Left lung (tissue), 10 donors: ENCODE measurements around the gene MFGE8. TPM values are rescaled to one million over a fixed set of nuclear protein-coding genes. Genes with fewer than 3 reads are reported as not detected.

ENCODE experiments used
- ATAC-seq: fragments of 200-7000 bp; cut with Tn5 transposase; one replicate; pipeline ENCODE4 v1.9.1; 2020; ENCODE audit warnings: moderate library complexity
- DNase-seq, 4 donors: peaks; one replicate each; pipeline ENCODE4 v3.0.0-alpha.2; 2013 to 2020
- H3K27ac ChIP-seq, 2 donors: fragments of 200-600 bp; sonication (generic) in 1 of 2; one replicate each; pipeline versions ENCODE4 v1.5.0 to v1.8.0; 2020 to 2021
- H3K27me3 ChIP-seq, 2 donors: fragments of 200-600 bp; sonication (generic) in 1 of 2; one replicate each; pipeline versions ENCODE4 v1.5.0 to v1.8.0; 2020 to 2021
- H3K36me3 ChIP-seq, 2 donors: fragments of 200-600 bp; sonication (generic) in 1 of 2; one replicate each; pipeline versions ENCODE4 v1.5.0 to v1.8.0; 2020 to 2021
- H3K4me1 ChIP-seq, 2 donors: fragments of 200-600 bp; one replicate each; pipeline ENCODE4 v1.8.0; 2021
- H3K4me3 ChIP-seq, 2 donors: fragments of 200-600 bp; sonication (generic) in 1 of 2; one replicate each; pipeline versions ENCODE4 v1.5.0 to v1.8.0; 2020 to 2021; ENCODE audit warnings: mild to moderate bottlenecking in 1 of 2
- H3K9me3 ChIP-seq, 2 donors: fragments of 200-600 bp; sonication (generic) in 1 of 2; one replicate each; pipeline versions ENCODE4 v1.5.0 to v1.8.0; 2020 to 2021
- CTCF ChIP-seq, 2 donors: fragments of 200-600 bp; sonication (generic) in 1 of 2; IDR thresholded peaks; one replicate each; pipeline versions ENCODE4 v1.5.0 to v1.8.0; 2021; ENCODE audit warnings: antibody characterized with exemption in 2 of 2
- intact Hi-C, 2 donors: fragments of 100-400 bp; cut with DNase I; formaldehyde crosslinking; loops; one replicate each; pipeline versions ENCODE4 v1.11.2 to v1.14.2; 2022
- polyA plus RNA-seq, 6 donors: library from polyadenylated mRNA; unstranded; fragments of 120-200 nt; gene quantifications; one replicate each; pipeline ENCODE4 v1.2.1, GENCODE V29; 2013; ENCODE audit not compliant: insufficient read length in 6 of 6
- total RNA-seq, 2 donors: library from RNA; stranded (reverse); fragmentation: NEBNext Ultra II Directional; extraction: Animal tissue kit (Norgen Biotek cat#: 25700); gene quantifications; one replicate each; pipeline ENCODE4 v1.2.1, GENCODE V29; 2021
- donor health status: DM: no; HTN: yes; CAD: no.
- donor health status: DM: no; HTN: no; CAD: no.

MFGE8 gene
- total and polyA plus RNA-seq, 8 donors, result 103 to 150 (median 133) TPM

- H3K9me3 ChIP-seq, result no peaks in the 10 kb centered on the region
- ATAC-seq (no peak), DNase-seq (no peak)
- intact Hi-C loops, result no loop called here
- no peak overlapping the region for H3K4me3 ChIP-seq
- peaks cover 15% of the 10 kb centered on the region in 2 donors for H3K4me1 ChIP-seq
- peaks cover 0 to 11% of the 10 kb centered on the region in 2 donors for H3K36me3 ChIP-seq
- no peak for TF ChIP-seq CTCF (IDR thresholded peaks at IDR 0.05)
- no peak overlapping the region for H3K27ac ChIP-seq
- peaks cover 4 to 24% of the 10 kb centered on the region in 2 donors for H3K27me3 ChIP-seq
These were observed 22.7 kb downstream of the MFGE8 start for GRCh38 chr15:88890495-88890894.

DNA sequence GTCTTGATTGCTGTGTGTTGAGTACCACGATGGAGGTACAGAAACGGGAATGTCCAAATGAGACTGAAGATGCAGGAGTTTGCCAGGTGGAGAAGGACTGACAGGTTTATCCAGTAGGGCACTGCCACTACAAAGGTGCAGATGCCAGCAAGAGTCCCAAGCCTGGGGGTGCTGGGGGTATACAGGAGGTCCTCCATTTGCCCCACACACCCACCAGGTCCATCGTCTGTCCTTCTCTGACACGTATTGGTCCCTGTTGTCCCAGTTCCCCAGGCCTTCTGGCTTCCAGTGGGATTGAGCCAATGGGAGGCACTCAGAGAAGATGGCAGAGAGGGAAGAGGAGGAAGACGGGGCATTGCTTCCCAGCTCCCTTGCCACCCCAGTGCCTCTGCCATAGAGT lies 24.5 kb downstream of the MFGE8 start:
- no peak overlapping the region for H3K4me3 ChIP-seq
- H3K27ac ChIP-seq, result no peak overlapping the region
- ATAC-seq (no peak), DNase-seq (no peak)
- TF ChIP-seq CTCF (IDR thresholded peaks at IDR 0.05), result no peak
- H3K27me3 ChIP-seq, result peaks cover 0 to 7% of the 10 kb centered on the region in 2 donors
- intact Hi-C loops, result no loop called here
- H3K36me3 ChIP-seq, result peaks cover 0 to 11% of the 10 kb centered on the region in 2 donors
- H3K9me3 ChIP-seq, result no peaks in the 10 kb centered on the region
- H3K4me1 ChIP-seq, result no peaks in the 10 kb centered on the region

GRCh38 chr15:88887068-88887580 lies 26.1 kb downstream of the MFGE8 start:
- peak in 1 of 4 donors; percentile 59 for DNase-seq
- H3K27ac ChIP-seq, result no peak overlapping the region
- ATAC-seq, result no peak
- H3K27me3 ChIP-seq, result no peaks in the 10 kb centered on the region
- no peaks in the 10 kb centered on the region for H3K4me1 ChIP-seq
- peaks cover 0 to 11% of the 10 kb centered on the region in 2 donors for H3K36me3 ChIP-seq
- no peak for TF ChIP-seq CTCF (IDR thresholded peaks at IDR 0.05)
- intact Hi-C loops, result no loop called here
- H3K4me3 ChIP-seq, result no peak overlapping the region
- H3K9me3 ChIP-seq, result no peaks in the 10 kb centered on the region

DNA sequence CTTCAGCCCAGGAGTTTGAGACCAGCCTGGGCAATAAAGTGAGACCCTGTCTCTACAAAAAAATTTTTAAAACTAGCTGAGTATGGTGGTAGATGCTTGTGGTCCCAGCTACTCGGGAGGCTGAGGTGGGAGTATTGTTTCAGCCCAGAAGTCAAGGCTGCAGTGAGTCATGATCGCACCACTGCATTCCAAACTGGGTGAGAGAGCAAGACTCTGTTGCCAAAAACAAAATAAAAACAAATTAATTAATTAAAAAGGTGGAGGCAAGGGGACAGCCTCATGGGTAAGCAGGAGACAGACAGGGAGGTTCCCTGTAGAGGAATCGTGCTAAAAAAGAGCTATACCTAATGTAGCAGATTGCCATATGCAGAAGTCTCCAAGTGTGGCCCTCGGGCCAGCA lies 30.4 kb downstream of the MFGE8 start:
- Histone ChIP-seq H3K4me1 (no peaks in the 10 kb centered on the region), H3K27ac (no peak overlapping the region), H3K36me3 (peaks cover 0 to 12% of the 10 kb centered on the region in 2 donors), H3K27me3 (no peaks in the 10 kb centered on the region), H3K9me3 (no peaks in the 10 kb centered on the region), H3K4me3 (no peak overlapping the region)
- intact Hi-C loops, result no loop called here
- ATAC-seq, result no peak
- DNase-seq, result no peak
- no peak for TF ChIP-seq CTCF (IDR thresholded peaks at IDR 0.05)

DNA sequence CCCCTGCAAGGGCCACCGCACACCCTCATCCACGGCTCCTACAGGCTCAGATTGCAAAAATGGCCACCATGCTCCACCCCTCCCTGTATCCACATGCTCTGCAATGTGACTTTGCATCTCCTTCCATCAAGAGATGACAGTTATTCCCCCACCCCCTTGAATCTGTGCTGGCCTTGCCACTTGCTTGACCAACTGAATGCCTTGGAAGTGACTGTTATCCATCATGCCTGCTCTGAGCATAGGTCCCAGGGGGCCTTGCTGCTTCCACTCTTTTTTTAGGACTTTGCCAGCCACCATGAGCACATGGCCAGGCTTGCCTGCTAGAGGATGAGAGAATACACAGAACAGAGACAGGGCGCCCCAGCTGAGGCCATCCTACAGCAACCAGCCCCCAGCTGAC lies 31.4 kb downstream of the MFGE8 start:
- intact Hi-C loops, result no loop called here
- Histone ChIP-seq H3K4me3 (no peak overlapping the region), H3K27ac (no peak overlapping the region), H3K4me1 (no peaks in the 10 kb centered on the region), H3K36me3 (peaks cover 0 to 15% of the 10 kb centered on the region in 2 donors), H3K27me3 (no peaks in the 10 kb centered on the region), H3K9me3 (no peaks in the 10 kb centered on the region)
- no peak for ATAC-seq
- TF ChIP-seq CTCF (IDR thresholded peaks at IDR 0.05), result no peak
- no peak for DNase-seq
